CD8-positive, alpha-beta memory T cell (primary cell): ENCODE results near the gene PHF13. TPM values are rescaled to one million over a fixed set of nuclear protein-coding genes. Genes with fewer than 3 reads are reported as not detected.
"Not testable (repeated sequence)": the region's sequence is repeated elsewhere in the genome, so short reads cannot be mapped to it uniquely, and the experiment has no call there.

ENCODE experiments used
- CTCF ChIA-PET: fragments of 350-600 bp; sonication (Branson Sonifier 250); formaldehyde crosslinking; loops from one replicate; lab custom pipeline; 2021; ENCODE audit warnings: antibody characterized with exemption; lab: Charles Lee
- POLR2A ChIA-PET: fragments of 350-600 bp; sonication (Branson Sonifier 250); formaldehyde crosslinking; loops from one replicate; lab custom pipeline; 2021; ENCODE audit warnings: antibody characterized with exemption; lab: Charles Lee
- DNase-seq, 5 donors: peaks; one replicate each; pipeline versions ENCODE4 v3.0.0 to v3.0.0-alpha.2; 2020 to 2022; ENCODE audit warnings: mixed read lengths in 1 of 5
- H3K27ac ChIP-seq: one replicate; pipeline ENCODE4 v1.7.0; 2013; ENCODE audit warnings: low read depth, mild to moderate bottlenecking, low read length, moderate library complexity
- H3K27me3 ChIP-seq: 2 replicates; pipeline ENCODE4 v1.7.0; 2013; ENCODE audit warnings: low read length, mild to moderate bottlenecking; ENCODE audit not compliant: insufficient read depth, poor library complexity, severe bottlenecking
- H3K36me3 ChIP-seq: 2 replicates; pipeline ENCODE4 v1.7.0; 2013; ENCODE audit warnings: mild to moderate bottlenecking, low read length, moderate library complexity; ENCODE audit not compliant: insufficient read depth
- H3K4me1 ChIP-seq: 2 replicates; pipeline ENCODE4 v1.7.0; 2013; ENCODE audit warnings: mild to moderate bottlenecking, low read length, moderate library complexity; ENCODE audit not compliant: insufficient read depth
- H3K4me3 ChIP-seq: 2 replicates; pipeline ENCODE4 v1.7.0; 2013; ENCODE audit warnings: mild to moderate bottlenecking, low read length
- H3K9me3 ChIP-seq: 2 replicates; pipeline ENCODE4 v1.7.0; 2013; ENCODE audit warnings: mild to moderate bottlenecking, low read length
- H3K27ac Mint-ChIP-seq, 8 donors: one replicate each; pipeline ENCODE4 v1.8.0; 2020 to 2021; ENCODE audit warnings: mixed read lengths in 8 of 8, mild to moderate bottlenecking in 6 of 8, inconsistent platforms in 3 of 8, moderate library complexity in 3 of 8
- H3K27me3 Mint-ChIP-seq, 2 donors: one replicate each; pipeline ENCODE4 v1.8.0; 2020 to 2021; ENCODE audit warnings: mixed read lengths in 2 of 2, mild to moderate bottlenecking in 1 of 2, moderate library complexity in 1 of 2
- H3K36me3 Mint-ChIP-seq, 3 donors: one replicate each; pipeline ENCODE4 v1.8.0; 2020 to 2021; ENCODE audit warnings: mixed read lengths in 3 of 3, inconsistent platforms in 1 of 3, mild to moderate bottlenecking in 1 of 3
- H3K4me1 Mint-ChIP-seq, 3 donors: one replicate each; pipeline ENCODE4 v1.8.0; 2020 to 2021; ENCODE audit warnings: mixed read lengths in 3 of 3, inconsistent platforms in 1 of 3, mild to moderate bottlenecking in 1 of 3
- H3K4me3 Mint-ChIP-seq, 7 donors: one replicate each; pipeline ENCODE4 v1.8.0; 2020 to 2021; ENCODE audit warnings: mixed read lengths in 7 of 7, mild to moderate bottlenecking in 6 of 7, moderate library complexity in 4 of 7, inconsistent platforms in 2 of 7
- H3K9me3 Mint-ChIP-seq, 5 donors: one replicate each; pipeline ENCODE4 v1.8.0; 2020 to 2022; ENCODE audit warnings: mixed read lengths in 5 of 5, mild to moderate bottlenecking in 3 of 5, moderate library complexity in 2 of 5, inconsistent platforms in 1 of 5
- polyA plus RNA-seq: library from polyadenylated mRNA; unstranded; fragments of 300-500 nt; fragmentation: Illumina TruSeq; gene quantifications from one replicate; pipeline ENCODE4 v1.2.3, GENCODE V29; 2021
- total RNA-seq, 2 experiments: library from RNA; stranded (reverse); gene quantifications; one replicate each; pipeline ENCODE4 v1.2.3, GENCODE V29; 2021

Gene PHF13
- total and polyA plus RNA-seq, 3 experiments from 2014 or later, result 4.9 to 14.0 (median 12.5) TPM

DNA sequence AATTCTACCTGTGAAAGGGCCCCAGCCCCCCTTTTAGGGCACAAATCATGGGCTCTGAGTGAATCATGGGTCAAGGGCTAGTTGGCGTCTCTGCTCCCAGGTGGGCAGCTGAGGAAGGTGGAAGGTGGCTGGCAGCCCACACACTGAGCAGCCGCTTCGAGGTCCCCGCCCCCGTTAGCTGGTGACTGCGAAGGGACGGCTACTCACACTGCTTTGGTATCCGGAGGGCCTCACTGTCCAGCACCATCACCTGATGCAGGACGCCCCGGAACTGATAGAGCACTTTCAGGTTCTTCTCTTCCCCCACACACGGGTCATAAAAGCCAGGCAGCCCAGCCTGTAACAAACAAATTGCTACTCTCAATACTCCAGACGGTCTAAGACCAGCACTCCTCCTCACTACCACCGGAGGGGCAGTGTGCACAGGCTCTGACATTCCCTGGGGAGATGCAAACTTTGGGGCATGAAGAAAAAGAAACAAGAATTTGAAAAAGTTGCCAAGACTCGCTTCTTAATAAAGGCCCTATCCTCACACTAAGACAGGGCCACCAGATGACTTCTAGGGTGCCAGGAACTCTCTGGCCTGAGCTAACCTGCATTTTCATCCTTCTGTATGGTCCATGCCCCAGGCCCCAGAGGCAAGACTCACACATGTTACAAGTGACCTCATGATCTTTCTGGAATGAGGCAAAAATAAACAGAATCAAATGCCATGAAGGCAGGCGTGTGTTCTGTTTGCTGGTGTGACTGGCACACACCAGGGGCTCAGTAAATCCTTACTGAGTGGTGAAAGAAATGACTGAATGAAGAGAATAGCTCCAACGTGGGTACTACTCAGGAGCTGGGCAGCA is 22.6 kb downstream of the PHF13 start:
- H3K4me3 Mint-ChIP-seq, result no peak overlapping the region
- ChIA-PET POLR2A (no interaction called here), CTCF (interaction anchor here (1.1 to 2.2 kb wide), 3 partner anchors 10 to 20 kb away, joined by 3 to 7 read pairs (median 7); no protein-coding TSS in a partner anchor)
- no peaks in the 10 kb centered on the region for H3K9me3 Mint-ChIP-seq
- no peak overlapping the region for H3K27ac Mint-ChIP-seq
- no peaks in the 10 kb centered on the region for H3K4me1 Mint-ChIP-seq
- no peaks in the 10 kb centered on the region for H3K27me3 ChIP-seq
- H3K36me3 ChIP-seq, result peaks cover 11% of the 10 kb centered on the region
- no peaks in the 10 kb centered on the region for H3K4me1 ChIP-seq
- H3K27ac ChIP-seq, result no peak overlapping the region
- no peaks in the 10 kb centered on the region for H3K27me3 Mint-ChIP-seq
- DNase-seq, result no peak
- H3K36me3 Mint-ChIP-seq, result peaks cover 0 to 81% (median 8%) of the 10 kb centered on the region in 3 donors
- no peaks in the 10 kb centered on the region for H3K9me3 ChIP-seq
- H3K4me3 ChIP-seq, result no peak overlapping the region

- H3K4me3 ChIP-seq, H3K4me1 ChIP-seq, DNase-seq, H3K27ac Mint-ChIP-seq, H3K27me3 Mint-ChIP-seq, H3K27me3 ChIP-seq, H3K27ac ChIP-seq, H3K9me3 Mint-ChIP-seq, H3K4me3 Mint-ChIP-seq, H3K4me1 Mint-ChIP-seq, H3K9me3 ChIP-seq: not testable (repeated sequence)
- peaks cover 0 to 87% (median 12%) of the 10 kb centered on the region in 3 donors for H3K36me3 Mint-ChIP-seq
- POLR2A ChIA-PET, result interaction anchor here (0.7 kb wide), 1 partner anchor 57 kb away, joined by 3 read pairs; the partner anchor contains the start of gene ZBTB48
- H3K36me3 ChIP-seq, result peaks cover 15% of the 10 kb centered on the region
- CTCF ChIA-PET, result interaction anchor here (1.1 kb wide), 1 partner anchor 10 kb away, joined by 7 read pairs; no protein-coding TSS in a partner anchor
Observed at GRCh38 chr1:6636778-6637177, 23.2 kb downstream of the PHF13 start.

DNA sequence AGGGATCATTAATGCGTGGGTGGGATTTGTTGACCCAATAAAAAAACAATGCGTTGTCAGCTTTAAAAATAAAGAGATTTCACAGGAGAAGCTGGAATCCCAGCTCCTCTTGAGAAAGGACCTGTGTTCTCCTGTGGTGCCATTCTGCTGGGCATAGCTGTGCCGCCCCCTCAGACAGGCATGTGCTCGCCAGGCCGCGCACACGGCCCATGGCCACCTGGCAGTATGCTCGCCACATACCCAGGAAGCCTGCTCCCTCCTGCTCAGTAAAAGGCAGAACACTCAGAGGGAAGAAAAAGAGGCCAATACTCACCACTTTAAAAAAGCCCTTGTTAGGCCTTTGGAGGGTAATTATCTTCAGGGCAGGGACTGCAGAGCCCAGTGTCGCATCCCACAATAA is 24.2 kb downstream of the PHF13 start:
- Histone ChIP-seq H3K27ac (no peak overlapping the region), H3K4me3 (no peak overlapping the region), H3K4me1 (no peaks in the 10 kb centered on the region), H3K36me3 (peaks cover 20% of the 10 kb centered on the region), H3K9me3 (no peaks in the 10 kb centered on the region), H3K27me3 (no peaks in the 10 kb centered on the region)
- H3K9me3 Mint-ChIP-seq, result no peaks in the 10 kb centered on the region
- POLR2A ChIA-PET, result interaction anchor here (0.7 kb wide), 1 partner anchor 58 kb away, joined by 3 read pairs; the partner anchor contains the start of gene ZBTB48
- CTCF ChIA-PET, result interaction anchor here (1.1 kb wide), 1 partner anchor 9 kb away, joined by 7 read pairs; no protein-coding TSS in a partner anchor
- H3K27me3 Mint-ChIP-seq, result no peaks in the 10 kb centered on the region
- DNase-seq, result no peak
- H3K27ac Mint-ChIP-seq, result peak overlapping the region in 1 of 8 donors; percentile 50
- peaks cover 2 to 88% (median 16%) of the 10 kb centered on the region in 3 donors for H3K36me3 Mint-ChIP-seq
- H3K4me1 Mint-ChIP-seq, result no peaks in the 10 kb centered on the region
- no peak overlapping the region for H3K4me3 Mint-ChIP-seq

DNA sequence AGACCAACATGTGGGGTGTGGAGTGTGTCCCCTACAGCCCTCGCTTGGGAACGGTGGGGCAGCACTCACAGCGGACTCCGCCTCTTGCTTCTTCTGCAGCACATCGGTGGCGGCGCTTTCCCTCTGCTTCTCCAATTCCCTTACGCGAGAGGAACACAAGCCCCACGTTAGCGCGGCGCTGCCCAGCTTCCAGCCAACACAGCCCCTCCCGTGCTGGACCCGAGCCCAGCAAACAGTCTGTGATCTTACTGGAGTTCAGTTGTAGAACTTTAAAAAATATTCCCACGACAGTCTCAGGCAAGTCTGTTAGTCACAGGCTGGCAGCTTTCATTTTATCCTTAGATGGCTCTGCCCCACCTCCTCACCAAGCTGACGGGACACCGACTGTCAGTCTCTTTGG is 24.7 kb downstream of the PHF13 start:
- H3K27me3 ChIP-seq, result no peaks in the 10 kb centered on the region
- H3K9me3 ChIP-seq, result no peaks in the 10 kb centered on the region
- Mint-ChIP-seq H3K36me3 (peaks cover 5 to 86% (median 17%) of the 10 kb centered on the region in 3 donors), H3K27me3 (no peaks in the 10 kb centered on the region), H3K9me3 (no peaks in the 10 kb centered on the region), H3K4me1 (no peaks in the 10 kb centered on the region), H3K4me3 (no peak overlapping the region), H3K27ac (peak overlapping the region in 1 of 8 donors; percentile 32)
- H3K36me3 ChIP-seq, result peaks cover 16% of the 10 kb centered on the region
- no peak overlapping the region for H3K4me3 ChIP-seq
- no peak for DNase-seq
- no peak overlapping the region for H3K27ac ChIP-seq
- H3K4me1 ChIP-seq, result no peaks in the 10 kb centered on the region
- ChIA-PET POLR2A (no interaction called here), CTCF (no interaction called here)

GRCh38 chr1:6640867-6641266 is 27.3 kb downstream of the PHF13 start:
- not testable (repeated sequence) for H3K4me1 Mint-ChIP-seq, H3K9me3 ChIP-seq, H3K4me3 Mint-ChIP-seq, DNase-seq, H3K9me3 Mint-ChIP-seq, H3K27me3 Mint-ChIP-seq, H3K4me3 ChIP-seq, H3K27me3 ChIP-seq, H3K27ac ChIP-seq, H3K4me1 ChIP-seq, H3K27ac Mint-ChIP-seq
- peaks cover 5 to 79% (median 14%) of the 10 kb centered on the region in 3 donors for H3K36me3 Mint-ChIP-seq
- ChIA-PET POLR2A (interaction anchor here (0.6 kb wide), 1 partner anchor 435 kb away, joined by 3 read pairs; the partner anchor contains the start of gene RNF207), CTCF (interaction anchor here (1.1 kb wide), 1 partner anchor 9 kb away, joined by 3 read pairs; no protein-coding TSS in a partner anchor)
- H3K36me3 ChIP-seq, result peaks cover 25% of the 10 kb centered on the region

DNA sequence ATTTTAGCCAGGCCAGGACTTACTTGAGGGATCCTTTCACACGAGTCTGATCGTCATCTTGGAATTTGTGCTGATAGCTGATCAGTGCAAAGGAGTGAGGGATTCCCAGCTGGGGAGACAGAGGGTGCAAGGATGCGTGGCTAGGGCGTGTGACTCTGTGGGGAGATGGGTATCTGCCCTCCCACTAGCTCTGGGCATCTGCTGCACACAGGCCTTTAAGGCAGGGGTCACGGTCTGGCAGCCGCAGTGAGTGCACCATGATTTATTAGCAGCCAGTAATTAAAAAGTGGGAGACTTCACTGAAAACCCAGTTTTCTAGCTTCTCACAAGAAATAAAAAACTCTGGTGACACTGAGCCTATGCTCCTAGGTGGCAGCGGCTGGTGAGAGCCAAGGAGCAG is 31.5 kb downstream of the PHF13 start:
- Mint-ChIP-seq H3K9me3 (no peaks in the 10 kb centered on the region), H3K36me3 (peaks cover 5 to 44% (median 10%) of the 10 kb centered on the region in 3 donors), H3K4me1 (no peaks in the 10 kb centered on the region), H3K27me3 (no peaks in the 10 kb centered on the region), H3K4me3 (no peak overlapping the region), H3K27ac (no peak overlapping the region)
- CTCF ChIA-PET, result interaction anchor here (0.9 to 7.0 kb wide), 5 partner anchors 11 to 222 kb away, joined by 3 to 79 read pairs (median 3); partner anchors contain the start of genes KLHL21 and PLEKHG5
- Histone ChIP-seq H3K9me3 (no peaks in the 10 kb centered on the region), H3K27ac (no peak overlapping the region), H3K4me3 (no peak overlapping the region), H3K36me3 (peaks cover 21% of the 10 kb centered on the region), H3K27me3 (no peaks in the 10 kb centered on the region), H3K4me1 (no peaks in the 10 kb centered on the region)
- no peak for DNase-seq
- POLR2A ChIA-PET, result interaction anchor here (1.1 kb wide), 1 partner anchor 159 kb away, joined by 3 read pairs; no protein-coding TSS in a partner anchor

DNA sequence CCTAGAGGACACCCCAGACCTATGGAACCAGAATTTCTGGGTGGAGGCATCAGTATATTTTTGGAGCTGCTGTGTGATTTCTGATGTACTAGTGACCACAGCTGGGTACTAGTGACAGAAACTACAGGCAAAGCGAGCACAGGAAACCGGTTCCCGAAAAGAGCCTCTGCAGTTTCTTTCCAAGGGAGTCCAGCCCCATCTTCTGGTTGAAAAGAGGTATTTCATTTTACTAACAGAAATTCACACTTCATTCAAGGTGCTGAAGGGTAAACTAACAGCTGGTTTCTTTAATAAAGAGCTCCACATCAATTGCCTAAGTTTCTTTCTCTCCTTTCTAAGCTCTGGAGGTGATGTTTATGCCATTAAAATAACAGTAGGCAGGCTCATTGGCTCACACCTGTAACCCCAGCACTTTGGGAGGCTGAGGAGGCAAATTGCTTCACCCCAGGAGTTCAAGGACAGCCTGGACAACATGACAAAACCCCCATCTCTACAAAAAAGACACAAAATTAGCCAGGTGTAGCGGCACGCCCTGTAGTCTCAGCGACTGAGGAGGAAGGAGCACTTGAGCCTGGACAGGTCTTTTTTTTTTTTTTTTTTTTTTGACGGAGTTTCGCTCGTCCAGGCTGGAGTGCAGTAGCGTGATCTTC is 33.1 kb downstream of the PHF13 start:
- Mint-ChIP-seq H3K36me3 (peaks cover 5 to 45% (median 13%) of the 10 kb centered on the region in 3 donors), H3K27ac (peak overlapping the region in 1 of 8 donors; percentile 29), H3K4me3 (no peak overlapping the region), H3K9me3 (no peaks in the 10 kb centered on the region), H3K4me1 (no peaks in the 10 kb centered on the region), H3K27me3 (no peaks in the 10 kb centered on the region)
- DNase-seq, result peak in 2 of 5 donors; percentile 30 to 49
- Histone ChIP-seq H3K36me3 (peaks cover 18% of the 10 kb centered on the region), H3K9me3 (no peaks in the 10 kb centered on the region), H3K27ac (no peak overlapping the region), H3K27me3 (no peaks in the 10 kb centered on the region), H3K4me1 (no peaks in the 10 kb centered on the region), H3K4me3 (no peak overlapping the region)
- POLR2A ChIA-PET, result interaction anchor here (0.6 kb wide), 1 partner anchor 15 kb away, joined by 4 read pairs; no protein-coding TSS in a partner anchor
- CTCF ChIA-PET, result interaction anchor here (0.6 to 7.0 kb wide), 24 partner anchors 10 to 224 kb away, joined by 3 to 79 read pairs (median 4); partner anchors contain the start of genes KLHL21, NOL9, PLEKHG5 and TAS1R1
